HepG2 (cell line): ENCODE measurements around the gene TRPC1. TPM values are rescaled to one million over a fixed set of nuclear protein-coding genes. Genes with fewer than 3 reads are reported as not detected.

Source experiments
- CBX1 ChIP-seq: IDR thresholded peaks from one replicate; pipeline ENCODE4 v1.6.1; 2016; ENCODE audit warnings: antibody characterized with exemption, low read depth
- FLYWCH1 ChIP-seq: sonication (generic); formaldehyde crosslinking; IDR thresholded peaks from 2 replicates; pipeline ENCODE4 v1.8.1; 2023; ENCODE audit warnings: mild to moderate bottlenecking, missing genetic modification reagents
- NPAS2 ChIP-seq: sonication (generic); formaldehyde crosslinking; IDR thresholded peaks from 2 replicates; pipeline ENCODE4 v1.8.0; 2022; ENCODE audit warnings: mild to moderate bottlenecking, missing genetic modification reagents, borderline replicate concordance
- TP53 ChIP-seq: sonication (generic); formaldehyde crosslinking; conservative IDR thresholded peaks from 2 replicates; pipeline ENCODE4 v1.4.0; 2020; ENCODE audit warnings: missing genetic modification reagents
- ZNF143 ChIP-seq: sonication (generic); formaldehyde crosslinking; IDR thresholded peaks from 2 replicates; pipeline ENCODE4 v1.4.0; 2020; ENCODE audit warnings: missing genetic modification reagents
- ZNF550 ChIP-seq: sonication (generic); formaldehyde crosslinking; IDR thresholded peaks from 2 replicates; pipeline ENCODE4 v1.4.0; 2020; ENCODE audit warnings: mild to moderate bottlenecking, missing genetic modification reagents, borderline replicate concordance
- polyA plus RNA-seq, 8 experiments: library from polyadenylated mRNA; depleted of rRNA in 3 of 8; stranded (reverse) in 7 of 8; unstranded in 1 of 8; fragments of >200 nt; fragmentation: Illumina TruSeq in 4 of 8; extraction: Trizol in 4 of 8; gene quantifications; 2 replicates each; pipeline versions ENCODE4 v1.2.1 to v1.2.3, GENCODE V29; 2011 to 2016; ENCODE audit warnings: low read depth in 4 of 8, missing spikeins in 1 of 8, mixed read lengths in 1 of 8; ENCODE audit not compliant: insufficient read depth in 1 of 8
- total RNA-seq, 5 experiments: library from RNA; depleted of rRNA; stranded (reverse); fragments of >200 nt; fragmentation: Illumina TruSeq; extraction: Trizol; gene quantifications; 2 replicates each; pipeline ENCODE4 v1.2.3, GENCODE V29; 2016; ENCODE audit warnings: low read depth in 1 of 5
- TF ChIP-seq, protein P1 (sequence below): sonication (generic); formaldehyde crosslinking; IDR thresholded peaks from 2 replicates; pipeline ENCODE4 v1.4.0; 2020; ENCODE audit warnings: missing genetic modification reagents
- TF ChIP-seq, protein P2 (sequence below): sonication (generic); formaldehyde crosslinking; IDR thresholded peaks from 2 replicates; pipeline ENCODE4 v1.8.0; 2022; ENCODE audit warnings: mild to moderate bottlenecking, missing genetic modification reagents
- TF ChIP-seq, protein P3 (sequence below): sonication (generic); formaldehyde crosslinking; IDR thresholded peaks from 2 replicates; pipeline ENCODE4 v1.4.0; 2020; ENCODE audit warnings: missing genetic modification reagents
- TF ChIP-seq, protein P4 (sequence below), 2 experiments: sonication (generic) in 1 of 2; formaldehyde crosslinking in 1 of 2; IDR thresholded peaks; 2 replicates each; pipeline versions ENCODE4 v1.4.0 to v1.6.1; 2016 to 2020; ENCODE audit warnings: borderline replicate concordance in 1 of 2, low read depth in 1 of 2, mild to moderate bottlenecking in 1 of 2, missing genetic modification reagents in 1 of 2
- TF ChIP-seq, protein P5 (sequence below): sonication (generic); formaldehyde crosslinking; IDR thresholded peaks from 2 replicates; pipeline ENCODE4 v1.4.0; 2020; ENCODE audit warnings: mild to moderate bottlenecking, missing genetic modification reagents

The TRPC1 gene
- total and polyA plus RNA-seq, 2 of the 13 experiments (the other 11 are each of a cell fraction or from before 2014, with no cell fraction given) = 10.8 to 13.1 TPM

DNA sequence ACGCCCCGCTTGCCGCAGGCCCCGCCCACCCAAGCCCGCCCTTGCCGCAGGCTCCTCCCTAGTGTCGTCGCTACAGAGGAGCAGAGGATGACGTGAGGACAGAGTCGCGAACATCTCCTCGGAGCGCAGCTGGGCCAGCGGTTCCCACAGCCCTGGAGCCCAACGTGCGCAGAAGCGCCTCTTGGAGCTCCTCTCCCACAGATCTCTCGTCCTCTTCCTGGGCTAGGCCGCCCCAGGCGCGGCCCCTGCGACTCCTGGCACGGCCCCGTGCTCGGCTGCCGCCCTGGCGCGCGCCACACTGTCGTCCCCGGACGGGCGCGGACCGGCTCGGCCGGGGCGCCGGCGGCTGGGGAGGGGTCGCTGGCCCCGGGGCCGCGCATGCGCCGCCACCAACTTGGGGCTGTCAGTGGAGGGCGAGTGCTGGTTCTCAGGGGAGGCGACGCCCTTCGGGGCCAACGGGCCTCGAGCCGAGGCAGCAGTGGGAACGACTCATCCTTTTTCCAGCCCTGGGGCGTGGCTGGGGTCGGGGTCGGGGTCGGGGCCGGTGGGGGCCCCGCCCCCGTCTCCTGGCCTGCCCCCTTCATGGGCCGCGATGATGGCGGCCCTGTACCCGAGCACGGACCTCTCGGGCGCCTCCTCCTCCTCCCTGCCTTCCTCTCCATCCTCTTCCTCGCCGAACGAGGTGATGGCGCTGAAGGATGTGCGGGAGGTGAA is at the start of gene TRPC1 (continued):
- TF ChIP-seq FLYWCH1 (CRISPR knock-in tag) = no peak
- TF ChIP-seq, protein P1, sequence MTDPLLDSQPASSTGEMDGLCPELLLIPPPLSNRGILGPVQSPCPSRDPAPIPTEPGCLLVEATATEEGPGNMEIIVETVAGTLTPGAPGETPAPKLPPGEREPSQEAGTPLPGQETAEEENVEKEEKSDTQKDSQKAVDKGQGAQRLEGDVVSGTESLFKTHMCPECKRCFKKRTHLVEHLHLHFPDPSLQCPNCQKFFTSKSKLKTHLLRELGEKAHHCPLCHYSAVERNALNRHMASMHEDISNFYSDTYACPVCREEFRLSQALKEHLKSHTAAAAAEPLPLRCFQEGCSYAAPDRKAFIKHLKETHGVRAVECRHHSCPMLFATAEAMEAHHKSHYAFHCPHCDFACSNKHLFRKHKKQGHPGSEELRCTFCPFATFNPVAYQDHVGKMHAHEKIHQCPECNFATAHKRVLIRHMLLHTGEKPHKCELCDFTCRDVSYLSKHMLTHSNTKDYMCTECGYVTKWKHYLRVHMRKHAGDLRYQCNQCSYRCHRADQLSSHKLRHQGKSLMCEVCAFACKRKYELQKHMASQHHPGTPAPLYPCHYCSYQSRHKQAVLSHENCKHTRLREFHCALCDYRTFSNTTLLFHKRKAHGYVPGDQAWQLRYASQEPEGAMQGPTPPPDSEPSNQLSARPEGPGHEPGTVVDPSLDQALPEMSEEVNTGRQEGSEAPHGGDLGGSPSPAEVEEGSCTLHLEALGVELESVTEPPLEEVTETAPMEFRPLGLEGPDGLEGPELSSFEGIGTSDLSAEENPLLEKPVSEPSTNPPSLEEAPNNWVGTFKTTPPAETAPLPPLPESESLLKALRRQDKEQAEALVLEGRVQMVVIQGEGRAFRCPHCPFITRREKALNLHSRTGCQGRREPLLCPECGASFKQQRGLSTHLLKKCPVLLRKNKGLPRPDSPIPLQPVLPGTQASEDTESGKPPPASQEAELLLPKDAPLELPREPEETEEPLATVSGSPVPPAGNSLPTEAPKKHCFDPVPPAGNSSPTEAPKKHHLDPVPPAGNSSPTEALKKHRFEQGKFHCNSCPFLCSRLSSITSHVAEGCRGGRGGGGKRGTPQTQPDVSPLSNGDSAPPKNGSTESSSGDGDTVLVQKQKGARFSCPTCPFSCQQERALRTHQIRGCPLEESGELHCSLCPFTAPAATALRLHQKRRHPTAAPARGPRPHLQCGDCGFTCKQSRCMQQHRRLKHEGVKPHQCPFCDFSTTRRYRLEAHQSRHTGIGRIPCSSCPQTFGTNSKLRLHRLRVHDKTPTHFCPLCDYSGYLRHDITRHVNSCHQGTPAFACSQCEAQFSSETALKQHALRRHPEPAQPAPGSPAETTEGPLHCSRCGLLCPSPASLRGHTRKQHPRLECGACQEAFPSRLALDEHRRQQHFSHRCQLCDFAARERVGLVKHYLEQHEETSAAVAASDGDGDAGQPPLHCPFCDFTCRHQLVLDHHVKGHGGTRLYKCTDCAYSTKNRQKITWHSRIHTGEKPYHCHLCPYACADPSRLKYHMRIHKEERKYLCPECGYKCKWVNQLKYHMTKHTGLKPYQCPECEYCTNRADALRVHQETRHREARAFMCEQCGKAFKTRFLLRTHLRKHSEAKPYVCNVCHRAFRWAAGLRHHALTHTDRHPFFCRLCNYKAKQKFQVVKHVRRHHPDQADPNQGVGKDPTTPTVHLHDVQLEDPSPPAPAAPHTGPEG (CRISPR knock-in tag) = no peak
- no peak for TF ChIP-seq ZNF550 (CRISPR knock-in tag)
- no peak for TF ChIP-seq TP53 (CRISPR knock-in tag)
- TF ChIP-seq, protein P2, sequence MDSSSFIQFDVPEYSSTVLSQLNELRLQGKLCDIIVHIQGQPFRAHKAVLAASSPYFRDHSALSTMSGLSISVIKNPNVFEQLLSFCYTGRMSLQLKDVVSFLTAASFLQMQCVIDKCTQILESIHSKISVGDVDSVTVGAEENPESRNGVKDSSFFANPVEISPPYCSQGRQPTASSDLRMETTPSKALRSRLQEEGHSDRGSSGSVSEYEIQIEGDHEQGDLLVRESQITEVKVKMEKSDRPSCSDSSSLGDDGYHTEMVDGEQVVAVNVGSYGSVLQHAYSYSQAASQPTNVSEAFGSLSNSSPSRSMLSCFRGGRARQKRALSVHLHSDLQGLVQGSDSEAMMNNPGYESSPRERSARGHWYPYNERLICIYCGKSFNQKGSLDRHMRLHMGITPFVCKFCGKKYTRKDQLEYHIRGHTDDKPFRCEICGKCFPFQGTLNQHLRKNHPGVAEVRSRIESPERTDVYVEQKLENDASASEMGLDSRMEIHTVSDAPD (CRISPR knock-in tag) = no peak
- no peak for TF ChIP-seq NPAS2 (CRISPR knock-in tag)
- 0 out of 2 replicates have a peak, but pooled peaks have one; percentile 20 for TF ChIP-seq ZNF143 (CRISPR knock-in tag)
- TF ChIP-seq, protein P3, sequence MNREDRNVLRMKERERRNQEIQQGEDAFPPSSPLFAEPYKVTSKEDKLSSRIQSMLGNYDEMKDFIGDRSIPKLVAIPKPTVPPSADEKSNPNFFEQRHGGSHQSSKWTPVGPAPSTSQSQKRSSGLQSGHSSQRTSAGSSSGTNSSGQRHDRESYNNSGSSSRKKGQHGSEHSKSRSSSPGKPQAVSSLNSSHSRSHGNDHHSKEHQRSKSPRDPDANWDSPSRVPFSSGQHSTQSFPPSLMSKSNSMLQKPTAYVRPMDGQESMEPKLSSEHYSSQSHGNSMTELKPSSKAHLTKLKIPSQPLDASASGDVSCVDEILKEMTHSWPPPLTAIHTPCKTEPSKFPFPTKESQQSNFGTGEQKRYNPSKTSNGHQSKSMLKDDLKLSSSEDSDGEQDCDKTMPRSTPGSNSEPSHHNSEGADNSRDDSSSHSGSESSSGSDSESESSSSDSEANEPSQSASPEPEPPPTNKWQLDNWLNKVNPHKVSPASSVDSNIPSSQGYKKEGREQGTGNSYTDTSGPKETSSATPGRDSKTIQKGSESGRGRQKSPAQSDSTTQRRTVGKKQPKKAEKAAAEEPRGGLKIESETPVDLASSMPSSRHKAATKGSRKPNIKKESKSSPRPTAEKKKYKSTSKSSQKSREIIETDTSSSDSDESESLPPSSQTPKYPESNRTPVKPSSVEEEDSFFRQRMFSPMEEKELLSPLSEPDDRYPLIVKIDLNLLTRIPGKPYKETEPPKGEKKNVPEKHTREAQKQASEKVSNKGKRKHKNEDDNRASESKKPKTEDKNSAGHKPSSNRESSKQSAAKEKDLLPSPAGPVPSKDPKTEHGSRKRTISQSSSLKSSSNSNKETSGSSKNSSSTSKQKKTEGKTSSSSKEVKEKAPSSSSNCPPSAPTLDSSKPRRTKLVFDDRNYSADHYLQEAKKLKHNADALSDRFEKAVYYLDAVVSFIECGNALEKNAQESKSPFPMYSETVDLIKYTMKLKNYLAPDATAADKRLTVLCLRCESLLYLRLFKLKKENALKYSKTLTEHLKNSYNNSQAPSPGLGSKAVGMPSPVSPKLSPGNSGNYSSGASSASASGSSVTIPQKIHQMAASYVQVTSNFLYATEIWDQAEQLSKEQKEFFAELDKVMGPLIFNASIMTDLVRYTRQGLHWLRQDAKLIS (CRISPR knock-in tag) = no peak
- TF ChIP-seq CBX1 = no peak
- TF ChIP-seq, protein P4, sequence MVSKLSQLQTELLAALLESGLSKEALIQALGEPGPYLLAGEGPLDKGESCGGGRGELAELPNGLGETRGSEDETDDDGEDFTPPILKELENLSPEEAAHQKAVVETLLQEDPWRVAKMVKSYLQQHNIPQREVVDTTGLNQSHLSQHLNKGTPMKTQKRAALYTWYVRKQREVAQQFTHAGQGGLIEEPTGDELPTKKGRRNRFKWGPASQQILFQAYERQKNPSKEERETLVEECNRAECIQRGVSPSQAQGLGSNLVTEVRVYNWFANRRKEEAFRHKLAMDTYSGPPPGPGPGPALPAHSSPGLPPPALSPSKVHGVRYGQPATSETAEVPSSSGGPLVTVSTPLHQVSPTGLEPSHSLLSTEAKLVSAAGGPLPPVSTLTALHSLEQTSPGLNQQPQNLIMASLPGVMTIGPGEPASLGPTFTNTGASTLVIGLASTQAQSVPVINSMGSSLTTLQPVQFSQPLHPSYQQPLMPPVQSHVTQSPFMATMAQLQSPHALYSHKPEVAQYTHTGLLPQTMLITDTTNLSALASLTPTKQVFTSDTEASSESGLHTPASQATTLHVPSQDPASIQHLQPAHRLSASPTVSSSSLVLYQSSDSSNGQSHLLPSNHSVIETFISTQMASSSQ (IDR thresholded peaks at IDR 0.05; ENCODE audit: low read depth) = no peak
- TF ChIP-seq, protein P4 (CRISPR knock-in tag; IDR thresholded peaks at IDR 0.05; ENCODE audit: borderline replicate concordance) = no peak
- TF ChIP-seq, protein P5, sequence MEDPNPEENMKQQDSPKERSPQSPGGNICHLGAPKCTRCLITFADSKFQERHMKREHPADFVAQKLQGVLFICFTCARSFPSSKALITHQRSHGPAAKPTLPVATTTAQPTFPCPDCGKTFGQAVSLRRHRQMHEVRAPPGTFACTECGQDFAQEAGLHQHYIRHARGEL (CRISPR knock-in tag) = no peak
